Body of pancreas (tissue), 4 donors: Measurements from ENCODE around the gene ABCC1.

Experiments used
- POLR2A ChIP-seq, 3 donors: fragments of 450-650 bp; IDR thresholded peaks; one replicate each; pipeline ENCODE4 v1.6.1; 2016; ENCODE audit warnings: antibody characterized with exemption in 3 of 3, mild to moderate bottlenecking in 2 of 3
- TF ChIP-seq, protein P1 (sequence below), 7 experiments: fragments of 450-650 bp in 4 of 7; fragments of 200-600 bp in 3 of 7; sonication (generic) in 3 of 7; IDR thresholded peaks; one replicate each; pipeline ENCODE4 v1.5.1; 2016 to 2019; ENCODE audit warnings: antibody characterized with exemption in 7 of 7

DNA sequence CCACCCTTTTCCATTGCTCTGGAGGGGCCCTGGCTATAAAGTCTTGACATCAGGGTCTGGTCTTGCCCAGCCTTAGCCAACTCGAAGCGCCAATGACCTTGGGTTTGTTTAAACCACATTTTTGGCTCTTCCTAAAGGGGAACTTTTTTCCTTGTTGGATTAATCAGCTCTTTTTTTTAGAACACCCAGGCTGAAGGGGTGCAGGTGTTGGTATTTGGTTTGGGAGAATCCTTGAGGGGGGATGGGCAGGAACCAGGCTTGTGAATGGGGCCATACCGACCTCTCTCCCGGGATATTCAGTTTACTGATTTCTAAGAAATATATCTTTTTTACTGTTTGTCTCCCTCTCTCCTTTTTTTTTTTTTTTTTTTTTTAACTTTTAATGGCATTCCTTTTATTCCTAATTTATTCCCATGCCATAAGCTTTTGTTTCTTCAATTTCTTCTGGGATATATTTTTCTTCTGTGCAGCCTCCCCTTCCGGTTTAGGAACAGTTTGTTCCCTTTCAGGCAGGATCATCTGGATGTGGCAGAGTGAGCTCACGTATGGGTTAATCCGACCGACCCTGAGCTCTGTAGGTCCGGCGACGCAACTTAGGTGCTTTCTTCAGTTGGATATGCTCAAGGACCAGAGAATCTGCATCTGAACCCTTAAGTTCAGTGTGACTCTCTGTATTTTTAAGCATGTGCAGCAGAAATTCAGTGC is 144.4 kb downstream of the ABCC1 start:
- no peak for TF ChIP-seq POLR2A (IDR thresholded peaks at IDR 0.05)
- TF ChIP-seq, protein P1, sequence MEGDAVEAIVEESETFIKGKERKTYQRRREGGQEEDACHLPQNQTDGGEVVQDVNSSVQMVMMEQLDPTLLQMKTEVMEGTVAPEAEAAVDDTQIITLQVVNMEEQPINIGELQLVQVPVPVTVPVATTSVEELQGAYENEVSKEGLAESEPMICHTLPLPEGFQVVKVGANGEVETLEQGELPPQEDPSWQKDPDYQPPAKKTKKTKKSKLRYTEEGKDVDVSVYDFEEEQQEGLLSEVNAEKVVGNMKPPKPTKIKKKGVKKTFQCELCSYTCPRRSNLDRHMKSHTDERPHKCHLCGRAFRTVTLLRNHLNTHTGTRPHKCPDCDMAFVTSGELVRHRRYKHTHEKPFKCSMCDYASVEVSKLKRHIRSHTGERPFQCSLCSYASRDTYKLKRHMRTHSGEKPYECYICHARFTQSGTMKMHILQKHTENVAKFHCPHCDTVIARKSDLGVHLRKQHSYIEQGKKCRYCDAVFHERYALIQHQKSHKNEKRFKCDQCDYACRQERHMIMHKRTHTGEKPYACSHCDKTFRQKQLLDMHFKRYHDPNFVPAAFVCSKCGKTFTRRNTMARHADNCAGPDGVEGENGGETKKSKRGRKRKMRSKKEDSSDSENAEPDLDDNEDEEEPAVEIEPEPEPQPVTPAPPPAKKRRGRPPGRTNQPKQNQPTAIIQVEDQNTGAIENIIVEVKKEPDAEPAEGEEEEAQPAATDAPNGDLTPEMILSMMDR (IDR thresholded peaks at IDR 0.05) = no peak
